GM18868 (cell line): ENCODE results near the gene TNPO2.
"Not testable (repeated sequence)": the region's sequence is repeated elsewhere in the genome, so short reads cannot be mapped to it uniquely, and the experiment has no call there.

Source experiments
- ATAC-seq: cut with Tn5 transposase; IDR thresholded peaks from one replicate; pipeline ENCODE4 v1.9.1; 2021; ENCODE audit warnings: mild to moderate bottlenecking, moderate library complexity; ENCODE audit not compliant: unreplicated experiment

Gene TNPO2

DNA sequence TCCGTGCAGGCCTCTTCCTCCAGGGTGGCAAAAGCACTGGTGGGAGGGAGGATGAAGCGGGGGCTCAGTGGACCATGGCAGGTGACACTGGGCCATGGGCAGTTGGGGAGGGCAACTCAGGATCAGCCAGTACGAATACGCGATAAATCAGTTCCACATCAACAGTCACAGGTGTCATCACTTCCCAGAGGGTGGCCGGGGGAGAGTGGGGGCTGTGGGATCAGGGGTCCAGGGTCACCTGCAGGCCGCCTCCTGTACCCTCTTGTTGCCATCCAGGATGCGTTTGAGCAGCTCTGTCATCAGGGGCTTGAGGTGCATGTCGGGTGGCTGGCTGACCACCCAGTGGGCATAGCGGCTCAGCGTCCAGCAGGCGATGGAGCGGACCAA lies 17.4 kb downstream of the TNPO2 start:
- no peak for ATAC-seq

DNA sequence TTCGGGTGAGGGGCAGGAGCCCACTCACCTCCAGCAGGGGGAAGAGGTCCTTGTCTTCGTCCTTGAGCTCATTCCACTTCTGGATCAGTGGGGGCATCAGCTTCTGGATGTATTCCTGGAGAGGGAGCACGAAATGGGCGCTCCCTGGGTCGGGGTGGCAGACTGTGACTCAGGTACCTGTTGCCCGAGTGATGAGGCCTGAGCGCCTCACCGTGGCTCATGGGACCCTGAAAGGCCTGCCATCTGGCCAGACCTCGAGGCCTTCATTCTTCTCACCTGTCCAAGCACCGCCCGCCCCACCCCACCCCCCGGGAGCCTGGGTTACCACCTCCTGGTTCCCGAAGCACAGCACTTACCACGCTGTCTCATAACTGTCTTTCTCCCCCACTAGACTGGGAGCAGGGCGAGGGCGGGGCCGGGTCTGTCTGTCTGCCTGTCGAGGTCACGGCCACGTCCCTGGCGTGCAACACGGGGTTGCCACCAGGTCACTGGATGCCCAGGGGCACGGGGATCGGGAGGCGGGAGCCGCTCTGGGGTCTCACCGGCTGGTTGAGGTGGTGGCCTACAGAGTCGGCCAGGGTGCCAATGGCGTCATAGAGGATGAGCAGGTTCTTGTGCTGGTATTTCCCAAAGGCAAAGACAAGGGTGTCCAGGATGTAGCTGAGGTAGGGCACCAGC lies 17.9 kb downstream of the TNPO2 start:
- no peak for ATAC-seq

DNA sequence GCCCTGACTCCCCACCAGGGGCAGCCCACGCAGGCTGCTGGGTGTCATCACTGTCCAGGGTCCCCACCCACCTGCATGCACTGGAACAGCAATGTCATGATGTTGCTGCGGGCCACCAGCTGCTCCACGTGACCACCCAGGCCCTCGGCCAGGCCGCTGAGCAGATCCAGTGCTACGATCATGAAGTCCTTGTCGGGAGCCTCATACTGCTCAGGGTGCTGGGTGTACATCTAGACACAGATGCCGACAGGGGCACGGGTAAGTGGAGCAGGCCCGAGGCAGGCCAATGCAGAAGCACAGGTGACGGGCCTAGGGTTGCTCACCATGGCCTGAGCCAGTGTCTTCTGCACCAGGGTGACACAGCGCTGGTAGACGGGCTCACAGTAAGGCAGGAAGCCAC lies 18.6 kb downstream of the TNPO2 start:
- no peak for ATAC-seq

DNA sequence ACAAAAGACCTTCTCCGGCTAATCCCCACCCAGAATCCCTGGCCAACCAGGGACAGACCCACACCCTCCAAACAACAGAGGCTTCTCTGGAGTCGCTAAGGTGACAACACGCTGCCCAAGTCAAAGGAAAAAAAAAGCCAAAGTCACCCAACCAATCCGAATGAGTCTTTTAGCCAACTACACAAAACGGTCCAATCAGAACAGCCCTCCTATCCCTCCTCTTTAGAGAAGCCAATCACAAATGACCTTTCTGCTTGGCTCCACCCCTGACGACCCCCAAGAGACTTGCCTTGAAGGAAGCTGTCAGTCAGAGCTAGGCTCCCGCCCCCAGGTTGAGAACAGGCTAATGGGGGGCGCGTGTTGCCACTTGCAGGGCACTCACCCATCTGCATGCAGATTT lies 20.7 kb downstream of the TNPO2 start:
- no peak for ATAC-seq

DNA sequence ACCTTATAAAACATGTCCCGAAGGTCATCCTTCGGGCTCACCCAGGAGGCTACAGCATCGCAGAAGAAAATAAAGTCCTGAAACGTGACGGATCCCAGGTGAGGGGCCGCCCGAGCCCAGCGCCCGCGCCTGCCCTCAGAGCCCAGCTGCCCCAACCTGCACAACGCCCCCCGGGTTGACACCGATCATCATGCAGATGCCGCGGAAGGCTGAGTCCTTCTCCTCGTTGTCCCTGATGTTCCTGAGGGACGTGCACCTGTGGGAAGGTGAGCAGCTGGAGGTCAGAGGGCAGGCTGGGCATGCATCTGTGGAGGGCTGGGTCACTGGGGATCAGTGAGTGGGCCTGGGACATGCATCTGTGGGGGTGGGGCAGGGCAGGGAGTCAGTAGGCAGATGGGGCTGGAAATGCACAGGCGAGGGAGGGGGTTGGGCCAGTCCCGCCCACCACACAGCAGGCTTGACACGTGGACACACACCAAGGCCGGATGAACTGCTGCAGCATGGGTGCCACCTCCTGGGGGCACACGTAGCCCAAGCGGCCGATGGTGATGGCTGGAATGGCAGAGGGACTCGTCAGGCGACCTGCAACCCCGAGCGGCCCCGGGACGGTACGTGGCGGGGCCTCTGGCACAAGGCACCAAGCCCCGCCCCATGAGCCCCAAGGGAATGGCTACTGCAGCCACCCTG lies 22.0 kb downstream of the TNPO2 start:
- ATAC-seq = no peak

DNA sequence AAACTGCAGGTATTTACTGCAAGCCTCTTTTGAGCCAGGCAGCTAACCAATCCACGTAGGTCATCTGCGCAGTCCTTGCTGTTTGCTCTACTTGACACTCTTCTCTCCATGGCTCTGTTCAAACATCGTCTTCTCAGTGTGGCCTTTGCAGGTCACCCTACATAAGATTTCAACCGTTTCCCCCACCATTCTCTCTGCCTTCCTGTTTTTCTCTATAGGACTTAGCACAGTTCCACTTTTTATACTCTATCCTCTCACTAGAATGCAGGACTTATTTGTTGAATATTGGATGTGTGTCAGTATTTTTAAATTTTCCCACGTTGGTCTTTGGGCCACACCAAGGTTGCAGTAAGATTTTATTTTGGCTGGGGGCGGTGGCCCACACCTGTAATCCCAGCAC lies 25.6 kb downstream of the TNPO2 start:
- ATAC-seq = no peak

DNA sequence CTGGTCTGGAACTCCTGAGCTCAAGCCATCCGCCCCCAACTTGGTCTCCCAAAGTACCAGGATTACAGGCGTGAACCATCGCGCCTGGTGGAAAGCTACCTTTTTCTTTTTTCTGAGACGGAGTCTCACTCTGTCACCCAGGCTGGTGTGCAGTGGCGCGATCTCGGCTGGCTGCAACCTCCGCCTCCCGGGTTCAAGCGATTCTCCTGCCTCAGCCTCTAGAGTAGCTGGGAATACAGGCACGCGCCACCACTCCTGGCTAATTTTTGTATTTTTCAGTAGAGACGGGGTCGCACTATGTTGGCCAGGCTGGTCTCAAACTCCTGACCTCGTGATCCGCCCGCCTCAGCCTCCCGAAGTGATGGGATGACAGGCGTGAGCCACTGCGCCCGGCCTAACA lies 26.3 kb downstream of the TNPO2 start:
- not testable (repeated sequence) for ATAC-seq

DNA sequence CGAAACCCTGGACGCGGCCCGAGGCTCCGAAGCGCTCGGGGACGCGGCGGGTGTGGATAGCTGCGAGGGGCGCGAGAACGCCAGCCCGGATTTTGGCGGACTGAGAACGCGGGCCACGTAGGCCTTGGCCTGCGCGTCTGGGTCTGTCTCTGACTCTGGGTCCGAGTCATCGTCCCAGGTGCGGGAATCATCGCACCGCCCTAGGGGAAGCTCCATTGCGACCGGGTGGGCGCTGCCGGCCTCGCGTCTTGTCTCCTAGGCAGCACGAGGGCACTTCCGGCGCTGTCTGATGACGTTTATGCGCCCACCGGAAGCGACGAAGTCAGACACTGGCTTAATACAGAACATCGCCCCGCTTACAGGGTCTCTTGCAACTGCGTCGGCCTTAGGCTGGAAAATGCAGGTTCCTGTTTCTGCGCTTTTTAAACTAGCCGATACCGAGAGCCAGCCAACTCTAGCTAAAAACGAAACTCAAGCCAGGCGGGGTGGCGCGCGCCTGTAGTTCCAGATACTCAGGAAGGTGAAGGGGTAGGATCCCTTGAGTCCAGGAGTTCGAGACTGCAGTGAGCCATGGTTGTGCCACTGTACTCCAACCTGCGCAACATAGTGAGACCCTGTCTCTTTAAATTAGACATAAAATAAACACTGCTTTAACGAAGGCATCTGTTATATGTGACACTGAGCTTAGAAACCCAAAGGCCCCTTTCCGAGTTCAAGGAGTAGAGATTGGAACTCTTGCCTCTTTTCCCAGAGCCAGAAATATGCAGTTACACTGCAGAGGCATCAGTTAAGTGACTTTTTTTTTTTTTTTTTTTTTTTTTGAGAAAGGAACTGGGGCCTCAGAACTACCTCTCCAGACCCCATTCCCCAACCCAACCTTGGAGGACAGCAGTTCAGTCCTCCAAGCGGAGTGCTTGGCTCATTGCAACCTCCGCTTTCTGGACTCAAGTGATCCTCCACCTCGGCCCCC lies 27.1 kb downstream of the TNPO2 start, which contains the start of gene FBXW9:
FBXW9 (minus strand) TSS at position 266 of the 970 bp plus-strand sequence; CDS start at position 216, 50 bp downstream.
- peak; percentile 82 for ATAC-seq

DNA sequence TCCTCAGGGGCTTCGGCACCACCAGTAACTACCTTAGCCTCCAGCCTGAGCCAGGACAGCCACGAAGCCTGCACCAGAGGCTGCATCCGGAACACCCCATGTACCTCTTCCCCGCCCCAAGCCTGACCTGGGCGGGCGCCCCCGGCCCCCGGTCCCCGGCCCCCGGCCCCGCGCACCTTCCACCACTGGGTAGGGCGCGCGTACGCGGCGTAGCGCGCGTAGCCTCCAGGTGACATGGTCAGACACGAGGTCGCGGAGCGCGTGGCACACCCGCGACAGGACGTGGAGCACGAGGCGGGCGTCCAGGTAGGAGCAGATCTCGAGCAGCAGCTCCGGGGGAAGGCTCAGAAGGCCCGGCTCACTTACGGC lies 27.8 kb downstream of the TNPO2 start:
- peak; percentile 17 for ATAC-seq

DNA sequence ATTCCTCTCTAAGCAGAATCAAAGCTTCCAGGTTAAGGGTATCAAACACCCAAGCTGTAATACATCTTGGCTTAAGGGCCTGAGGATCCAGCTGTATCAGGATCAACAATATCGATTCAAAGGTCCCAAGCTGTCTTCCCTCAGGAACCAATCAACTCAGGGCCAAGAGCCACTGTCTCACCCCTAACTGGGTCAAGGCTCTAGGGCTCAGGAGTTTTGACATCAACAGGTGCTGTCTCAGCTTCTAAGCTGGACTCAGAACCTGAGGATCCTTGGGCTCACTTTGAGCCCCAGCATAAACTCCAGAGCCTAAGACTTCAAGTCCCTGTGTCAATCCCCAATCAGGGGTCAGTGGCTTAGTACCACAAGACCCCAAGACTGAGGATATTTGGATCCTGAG lies 28.2 kb downstream of the TNPO2 start:
- no peak for ATAC-seq

DNA sequence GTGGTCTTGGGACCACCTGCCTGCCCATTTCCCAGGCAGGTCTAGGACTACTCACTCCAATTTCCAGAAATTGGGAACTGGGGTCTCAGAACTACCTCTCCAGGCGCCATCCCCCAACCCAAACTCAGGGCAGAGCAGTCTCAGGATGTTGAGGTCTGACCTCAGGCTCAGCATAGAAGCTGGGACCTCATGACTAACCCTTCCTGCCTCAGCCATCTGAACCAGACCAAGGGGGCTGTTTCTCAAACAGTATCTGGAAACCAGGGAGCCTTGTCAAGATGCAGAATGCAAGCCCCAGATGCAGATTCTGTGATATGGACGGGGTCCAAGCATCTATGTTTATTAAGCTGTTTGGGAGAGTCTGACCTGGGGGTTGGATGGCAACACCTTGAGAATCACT lies 28.6 kb downstream of the TNPO2 start:
- ATAC-seq = no peak

DNA sequence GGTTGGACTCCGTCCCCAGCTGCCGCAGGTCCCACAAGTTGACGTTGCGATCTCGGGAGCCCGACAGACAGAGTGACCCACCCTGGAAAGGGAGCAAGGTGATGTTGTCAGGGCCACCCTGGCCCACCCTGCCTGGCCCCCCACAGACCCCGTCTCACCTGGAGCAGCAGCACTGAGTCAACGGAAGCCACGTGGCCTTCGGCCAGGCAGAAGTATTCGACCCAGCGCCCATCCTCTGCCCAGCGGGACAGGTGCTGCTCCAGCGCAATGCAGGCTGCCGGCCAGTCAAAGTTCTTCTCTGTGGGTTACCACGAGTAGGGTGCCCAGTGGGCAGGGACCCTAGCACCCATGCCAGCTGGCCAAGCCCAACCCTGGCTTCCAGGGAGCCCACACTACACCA lies 29.1 kb downstream of the TNPO2 start:
- no peak for ATAC-seq

DNA sequence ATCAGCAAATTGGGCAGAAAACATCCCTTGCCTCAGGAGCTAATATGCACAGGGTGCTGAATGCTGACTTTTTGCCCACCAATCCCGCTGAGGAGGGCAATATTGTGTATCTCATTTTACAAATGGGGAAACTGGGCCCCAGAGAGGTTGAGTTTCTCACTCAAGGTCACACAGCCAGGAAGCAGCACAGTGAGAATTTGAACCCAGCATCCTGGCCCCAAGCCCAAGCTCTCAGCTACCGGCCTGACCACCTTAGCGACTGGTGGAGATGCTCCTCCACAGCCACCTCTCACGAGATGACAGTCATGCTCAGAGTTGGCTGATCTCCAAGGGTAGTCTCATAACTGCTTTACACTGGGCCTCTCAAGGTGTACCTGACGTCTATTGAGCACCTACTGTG lies 30.8 kb downstream of the TNPO2 start:
- ATAC-seq = no peak

DNA sequence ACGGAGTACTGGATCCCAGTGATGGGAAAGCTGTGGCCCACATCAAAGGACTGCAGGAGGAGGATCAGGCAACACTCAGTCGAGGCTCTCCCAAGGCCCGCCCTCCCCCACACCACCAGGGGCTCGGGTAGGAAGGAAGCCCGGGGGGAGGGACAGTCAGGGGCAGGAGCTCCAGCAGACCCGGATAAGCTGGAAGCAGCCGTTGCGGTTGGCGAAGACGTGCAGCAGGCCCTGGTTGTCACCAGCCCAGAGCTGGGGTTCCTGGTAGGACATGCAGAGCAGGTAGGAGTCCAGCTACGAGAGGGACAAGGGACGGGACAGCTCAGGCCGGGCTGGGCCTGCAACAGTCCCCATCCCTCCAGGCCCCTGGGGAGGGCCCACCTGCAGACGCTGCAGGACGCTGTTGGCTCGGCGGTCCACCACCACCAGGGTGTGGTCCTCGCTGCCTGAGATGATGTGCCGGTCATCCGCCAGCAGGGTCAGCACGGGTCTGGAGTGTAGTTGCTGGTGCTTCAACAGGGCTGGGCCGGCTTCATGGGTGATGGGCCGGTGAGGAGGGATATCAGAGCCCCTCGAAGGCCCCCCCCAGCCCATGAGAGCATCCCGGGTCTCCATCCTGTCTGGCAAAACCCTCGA lies 34.0 kb downstream of the TNPO2 start:
- no peak for ATAC-seq

DNA sequence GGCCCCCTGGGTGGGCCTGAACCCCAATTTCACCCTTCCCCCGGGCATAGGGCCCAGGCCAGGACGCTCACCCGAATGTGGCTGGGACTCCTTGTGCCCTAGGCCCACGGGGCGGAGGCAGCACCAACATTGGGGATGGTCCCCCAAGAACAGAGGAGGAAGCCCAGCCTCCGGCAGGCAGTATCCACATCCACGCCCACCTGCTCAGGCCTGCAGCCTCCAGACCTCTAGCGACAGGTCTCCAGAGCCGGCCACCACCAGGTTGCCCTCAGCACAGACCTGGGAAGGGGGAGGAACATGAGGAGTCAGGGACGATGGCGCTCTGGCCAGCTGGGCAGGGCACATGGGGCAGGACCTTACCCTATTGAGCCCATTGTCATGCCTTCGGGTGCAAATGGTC lies 34.7 kb downstream of the TNPO2 start:
- ATAC-seq = no peak

DNA sequence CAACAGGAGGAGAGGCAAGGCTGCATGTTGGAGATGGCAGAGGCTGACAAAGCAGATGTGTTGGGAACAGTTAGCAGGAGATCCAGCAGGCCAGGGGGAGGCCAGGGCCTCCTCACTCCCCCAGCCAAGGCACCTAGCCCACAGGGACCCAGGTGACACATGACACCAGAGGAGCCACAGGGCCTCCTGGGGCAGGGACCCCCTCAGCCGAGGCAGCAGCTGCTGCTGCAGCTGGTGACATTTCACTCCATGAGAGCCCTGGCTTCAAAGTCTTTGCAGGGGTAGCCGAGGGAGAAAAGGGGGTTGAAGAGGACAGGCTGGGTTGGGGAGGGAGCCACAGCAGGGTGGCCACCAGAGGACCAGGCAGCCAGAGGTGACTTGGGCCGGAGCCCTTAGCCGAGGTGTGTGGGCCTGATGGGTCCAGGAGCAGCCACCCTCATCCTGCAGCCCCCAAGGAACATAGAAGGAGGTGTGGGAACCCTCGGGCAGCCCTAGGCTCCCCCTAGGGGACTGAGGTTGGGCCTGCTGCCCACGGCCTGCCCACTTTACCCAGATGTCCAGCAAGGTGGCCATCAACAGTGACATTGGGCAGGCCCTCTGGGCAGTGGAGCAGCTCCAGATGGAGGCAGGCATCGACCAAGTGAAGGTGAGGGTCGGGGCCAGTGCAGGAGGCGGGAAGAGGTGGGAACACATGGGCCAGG lies 36.1 kb downstream of the TNPO2 start, which contains the start of gene GNG14:
GNG14 (plus strand) TSS at position 503 of the 701 bp plus-strand sequence; CDS start at position 554, 51 bp downstream.
- no peak for ATAC-seq

DNA sequence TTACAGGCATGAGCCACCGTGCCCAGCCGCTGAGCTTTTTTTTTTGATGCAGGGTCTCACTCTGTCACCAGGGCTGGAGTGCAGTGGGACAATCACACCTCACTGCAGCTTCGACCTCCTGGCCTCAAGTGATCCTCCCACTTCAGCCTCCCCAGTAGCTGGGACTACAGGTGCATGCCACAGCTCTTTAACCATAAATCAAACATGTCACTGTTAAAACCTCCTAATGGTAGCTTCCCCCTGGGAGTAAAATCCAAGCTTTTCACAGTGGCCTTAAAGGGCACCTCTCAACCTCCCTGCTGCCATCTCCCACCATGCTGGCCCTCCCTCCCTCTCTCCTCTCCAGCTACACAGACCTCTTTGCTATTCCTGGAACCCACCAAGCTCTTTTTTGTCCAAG lies 37.9 kb downstream of the TNPO2 start:
- no peak for ATAC-seq

DNA sequence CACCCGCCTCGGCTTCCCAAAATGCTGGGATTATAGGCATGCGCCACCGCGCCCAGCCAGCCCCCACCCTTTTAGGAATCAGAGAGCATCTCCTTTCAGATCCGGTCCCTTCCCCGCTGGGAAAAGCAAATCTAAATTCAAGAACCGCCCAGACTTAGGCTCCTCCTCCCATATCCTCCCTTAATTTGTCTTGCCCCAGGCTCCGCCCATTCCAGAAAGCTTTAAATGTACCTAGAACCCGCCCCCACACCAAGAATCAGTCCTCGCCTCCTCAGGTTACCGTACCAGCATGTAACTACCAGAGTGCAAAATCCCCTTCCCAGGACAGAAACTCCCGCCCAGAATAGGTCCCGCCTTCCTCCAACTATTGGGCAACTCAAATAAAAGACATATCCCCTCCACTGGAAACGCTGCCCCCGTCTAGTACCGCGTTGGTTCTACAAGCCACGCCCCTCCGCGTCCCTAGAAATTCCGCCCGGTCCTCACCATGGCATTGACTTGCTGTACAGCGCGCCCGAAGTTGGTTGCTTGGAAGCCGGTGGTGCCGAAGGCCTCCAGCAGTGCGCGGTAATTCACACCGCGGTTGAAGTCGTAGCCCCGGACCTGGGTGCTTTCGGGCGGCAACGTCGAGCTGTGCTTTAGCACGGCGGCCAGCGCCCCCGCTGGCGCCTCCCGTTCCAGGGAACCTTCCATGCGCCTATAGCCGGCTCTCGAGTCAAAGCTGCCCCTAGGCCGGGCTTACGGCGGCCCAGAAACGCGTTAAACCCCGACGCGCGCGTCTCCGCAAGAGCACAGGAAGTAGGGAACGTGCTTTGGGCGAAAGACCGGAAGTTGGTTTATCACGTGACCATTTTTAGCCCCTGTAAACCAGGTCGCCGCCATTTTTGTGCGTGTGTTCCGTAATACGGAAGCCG lies 42.4 kb downstream of the TNPO2 start, which contains the start of gene DHPS:
DHPS (minus strand) TSS at position 807 of the 914 bp plus-strand sequence; CDS start at position 693, 114 bp downstream.
- ATAC-seq = peak; percentile 77

DNA sequence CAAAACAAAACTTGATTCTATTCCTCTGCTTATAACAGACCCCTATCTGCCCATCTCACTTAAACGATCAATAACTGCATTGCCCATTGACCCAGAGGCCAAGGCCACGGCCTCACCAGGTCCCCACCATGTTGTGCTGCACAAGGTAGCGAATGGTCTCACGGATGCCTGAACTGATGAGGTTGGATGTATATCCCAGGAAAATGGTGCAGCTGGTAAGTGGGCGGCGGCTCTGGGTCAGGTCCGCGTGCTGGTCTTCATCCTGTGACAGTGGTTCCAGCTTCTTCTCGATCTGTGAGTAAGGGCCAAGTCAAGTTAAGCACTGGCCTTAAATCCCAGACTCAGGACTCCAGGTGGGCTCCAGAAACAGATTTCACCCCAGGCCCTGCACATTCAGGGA lies 43.7 kb downstream of the TNPO2 start:
- no peak for ATAC-seq
